Measurements from ENCODE around the gene LRRD1.

DNA sequence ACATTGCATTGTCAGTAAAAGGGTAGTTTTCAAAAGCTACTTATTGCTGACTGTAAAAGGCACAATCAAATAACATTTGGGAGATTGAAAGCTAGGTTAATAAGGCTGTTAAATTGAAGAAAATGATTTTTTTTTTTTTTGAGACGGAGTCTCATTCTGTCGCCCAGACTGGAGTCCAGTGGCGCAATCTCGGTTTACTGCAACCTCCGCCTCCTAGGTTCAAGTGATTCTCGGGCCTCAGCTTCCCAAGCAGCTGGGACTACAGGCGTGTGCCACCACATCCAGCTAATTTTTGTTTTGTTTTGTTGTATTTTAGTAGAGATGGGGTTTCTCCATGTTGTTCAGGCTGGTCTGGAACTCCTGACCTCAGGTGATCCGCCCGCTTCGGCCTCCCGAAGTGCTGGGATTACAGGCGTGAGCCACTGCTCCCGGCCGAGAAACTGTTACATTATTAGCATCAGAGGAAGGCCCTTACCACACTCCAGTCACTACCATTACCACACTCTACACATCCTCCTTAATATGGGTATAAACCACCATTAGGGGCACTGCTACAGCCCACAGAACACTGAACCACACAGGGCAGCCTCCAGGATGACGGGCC is 45.7 kb downstream of the LRRD1 start:
- TF ChIP-seq POLR2AphosphoS5 (IDR thresholded peaks at IDR 0.05): no peak
- TF ChIP-seq, protein P1, sequence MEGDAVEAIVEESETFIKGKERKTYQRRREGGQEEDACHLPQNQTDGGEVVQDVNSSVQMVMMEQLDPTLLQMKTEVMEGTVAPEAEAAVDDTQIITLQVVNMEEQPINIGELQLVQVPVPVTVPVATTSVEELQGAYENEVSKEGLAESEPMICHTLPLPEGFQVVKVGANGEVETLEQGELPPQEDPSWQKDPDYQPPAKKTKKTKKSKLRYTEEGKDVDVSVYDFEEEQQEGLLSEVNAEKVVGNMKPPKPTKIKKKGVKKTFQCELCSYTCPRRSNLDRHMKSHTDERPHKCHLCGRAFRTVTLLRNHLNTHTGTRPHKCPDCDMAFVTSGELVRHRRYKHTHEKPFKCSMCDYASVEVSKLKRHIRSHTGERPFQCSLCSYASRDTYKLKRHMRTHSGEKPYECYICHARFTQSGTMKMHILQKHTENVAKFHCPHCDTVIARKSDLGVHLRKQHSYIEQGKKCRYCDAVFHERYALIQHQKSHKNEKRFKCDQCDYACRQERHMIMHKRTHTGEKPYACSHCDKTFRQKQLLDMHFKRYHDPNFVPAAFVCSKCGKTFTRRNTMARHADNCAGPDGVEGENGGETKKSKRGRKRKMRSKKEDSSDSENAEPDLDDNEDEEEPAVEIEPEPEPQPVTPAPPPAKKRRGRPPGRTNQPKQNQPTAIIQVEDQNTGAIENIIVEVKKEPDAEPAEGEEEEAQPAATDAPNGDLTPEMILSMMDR (IDR thresholded peaks at IDR 0.05): no peak
- TF ChIP-seq POLR2A (IDR thresholded peaks at IDR 0.05): no peak
